Left ventricle myocardium inferior (tissue), 1 donor: ENCODE measurements around the gene RAB6B. TPM values are rescaled to one million over a fixed set of nuclear protein-coding genes. Genes with fewer than 3 reads are reported as not detected.

Experiments
- DNase-seq: peaks from one replicate; pipeline ENCODE4 v3.0.0-alpha.2; 2020
- H3K27ac ChIP-seq: fragments of 200-600 bp; replicated peaks from 2 replicates; pipeline ENCODE4 v1.8.0; 2021
- H3K27me3 ChIP-seq: fragments of 200-600 bp; 2 replicates; pipeline ENCODE4 v1.8.0; 2021; ENCODE audit warnings: low read depth
- H3K36me3 ChIP-seq: fragments of 200-600 bp; 2 replicates; pipeline ENCODE4 v1.8.0; 2021
- H3K4me1 ChIP-seq: fragments of 200-600 bp; 2 replicates; pipeline ENCODE4 v1.8.0; 2021
- H3K4me3 ChIP-seq: fragments of 200-600 bp; 2 replicates; pipeline ENCODE4 v1.8.0; 2021; ENCODE audit warnings: mild to moderate bottlenecking, moderate library complexity
- H3K9me3 ChIP-seq: fragments of 200-600 bp; replicated peaks from 2 replicates; pipeline ENCODE4 v1.8.0; 2021
- CTCF ChIP-seq: fragments of 200-600 bp; IDR thresholded peaks from 2 replicates; pipeline ENCODE4 v1.8.0; 2021; ENCODE audit warnings: antibody characterized with exemption, mild to moderate bottlenecking, borderline replicate concordance
- intact Hi-C: fragments of 100-400 bp; cut with micrococcal nuclease; formaldehyde crosslinking; loops from one replicate; pipeline ENCODE4 v1.11.0; 2022
- total RNA-seq: library from RNA; stranded (reverse); fragmentation: NEBNext Ultra II Directional; extraction: Animal tissue kit (Norgen Biotek cat#: 25700); gene quantifications from one replicate; pipeline ENCODE4 v1.2.1, GENCODE V29; 2021
- donor health status: DM: no; HTN: yes; CAD: no; lungs with severe emphysema.

RAB6B gene
- total RNA-seq, 1 donor from 2014 or later, result 59.1 TPM

GRCh38 chr3:133840767-133841166 is 54.9 kb downstream of the RAB6B start:
- Histone ChIP-seq H3K27me3 (no peaks in the 10 kb centered on the region), H3K4me3 (no peak overlapping the region), H3K36me3 (peaks cover 33% of the 10 kb centered on the region), H3K4me1 (peaks cover 14% of the 10 kb centered on the region), H3K9me3 (no peaks in the 10 kb centered on the region), H3K27ac (no peak overlapping the region)
- no peak for TF ChIP-seq CTCF
- DNase-seq, result no peak
- intact Hi-C loops, result no loop called here

GRCh38 chr3:133840055-133840737 is 55.5 kb downstream of the RAB6B start:
- H3K9me3 ChIP-seq, result no peaks in the 10 kb centered on the region
- no peak overlapping the region for H3K4me3 ChIP-seq
- H3K27me3 ChIP-seq, result no peaks in the 10 kb centered on the region
- H3K36me3 ChIP-seq, result peaks cover 35% of the 10 kb centered on the region
- intact Hi-C loops, result no loop called here
- H3K4me1 ChIP-seq, result peaks cover 14% of the 10 kb centered on the region
- TF ChIP-seq CTCF, result no peak
- DNase-seq, result no peak
- no peak overlapping the region for H3K27ac ChIP-seq

GRCh38 chr3:133838916-133839800 is 56.5 kb downstream of the RAB6B start:
- intact Hi-C loops, result no loop called here
- no peak for DNase-seq
- Histone ChIP-seq H3K27ac (no peak overlapping the region), H3K4me3 (no peak overlapping the region), H3K36me3 (peaks cover 40% of the 10 kb centered on the region), H3K9me3 (no peaks in the 10 kb centered on the region), H3K27me3 (no peaks in the 10 kb centered on the region), H3K4me1 (peaks cover 9% of the 10 kb centered on the region)
- no peak for TF ChIP-seq CTCF

GRCh38 chr3:133838296-133838789 is 57.3 kb downstream of the RAB6B start:
- Histone ChIP-seq H3K9me3 (no peaks in the 10 kb centered on the region), H3K4me3 (no peak overlapping the region), H3K36me3 (peaks cover 44% of the 10 kb centered on the region)

More at GRCh38 chr3:133838296-133838789, 57.3 kb downstream of the RAB6B start:
- H3K27me3 ChIP-seq, result no peaks in the 10 kb centered on the region
- DNase-seq, result no peak
- TF ChIP-seq CTCF, result no peak
- peaks cover under 1% of the 10 kb centered on the region for H3K4me1 ChIP-seq
- intact Hi-C loops, result no loop called here
- H3K27ac ChIP-seq, result no peak overlapping the region
